Kidney epithelial cell (primary cell): Measurements from ENCODE around the gene TBP. TPM values are rescaled to one million over a fixed set of nuclear protein-coding genes. Genes with fewer than 3 reads are reported as not detected.
"Not testable (repeated sequence)": the region's sequence is repeated elsewhere in the genome, so short reads cannot be mapped to it uniquely, and the experiment has no call there.

ENCODE experiments used
- DNase-seq: peaks from one replicate; pipeline ENCODE4 v3.0.0-alpha.2; 2010; ENCODE audit warnings: low read depth
- H3K27me3 ChIP-seq: 2 replicates; pipeline ENCODE4 v1.6.0; 2011; ENCODE audit warnings: low read length; ENCODE audit not compliant: control insufficient read depth, insufficient read depth
- H3K36me3 ChIP-seq: 2 replicates; pipeline ENCODE4 v1.5.1; 2011; ENCODE audit warnings: low read length; ENCODE audit not compliant: control insufficient read depth, insufficient read depth
- H3K4me3 ChIP-seq: 2 replicates; pipeline ENCODE4 v1.5.1; 2011; ENCODE audit warnings: low read depth, mild to moderate bottlenecking, control low read depth, low read length
- CTCF ChIP-seq: IDR thresholded peaks from 2 replicates; pipeline ENCODE4 v1.5.1; 2011; ENCODE audit warnings: mild to moderate bottlenecking, moderate library complexity, low read length, control low read depth, inconsistent platforms; ENCODE audit not compliant: insufficient read depth, poor library complexity, severe bottlenecking
- total RNA-seq: library from RNA; depleted of rRNA; stranded (reverse); fragments of >200 nt; gene quantifications from 2 replicates; pipeline ENCODE4 v1.2.3, GENCODE V29; 2015

TBP gene
- total RNA-seq, 1 donor from 2014 or later = 21.7 TPM

GRCh38 chr6:170605574-170606259, 51.5 kb downstream of the TBP start:
- Histone ChIP-seq H3K27me3 (peaks cover 3% of the 10 kb centered on the region), H3K4me3 (no peak overlapping the region), H3K36me3 (no peaks in the 10 kb centered on the region)
- TF ChIP-seq CTCF = no peak
- DNase-seq = no peak

GRCh38 chr6:170609225-170609624, 55.1 kb downstream of the TBP start:
- not testable (repeated sequence) for DNase-seq, H3K36me3 ChIP-seq, H3K4me3 ChIP-seq, H3K27me3 ChIP-seq

GRCh38 chr6:170612256-170612804, 58.2 kb downstream of the TBP start:
- not testable (repeated sequence) for H3K4me3 ChIP-seq, H3K27me3 ChIP-seq, DNase-seq, H3K36me3 ChIP-seq

GRCh38 chr6:170616020-170616554, 61.9 kb downstream of the TBP start:
- not testable (repeated sequence) for H3K4me3 ChIP-seq, DNase-seq, H3K36me3 ChIP-seq, H3K27me3 ChIP-seq

Other genes starting within 250 kb of the TBP start
- gene FAM120B, start 247.6 kb upstream of the TBP start, total RNA-seq = 12.4 and 15.8 TPM in 2 replicates
- gene PSMB1, start 1.1 kb upstream of the TBP start, total RNA-seq = 267 and 297 TPM in 2 replicates
- 127 TPM in 2 replicates for gene PDCD2, start 30.3 kb downstream of the TBP start, total RNA-seq